Endothelial cell of umbilical vein (primary cell): ENCODE data around the gene SGCE. TPM values are rescaled to one million over a fixed set of nuclear protein-coding genes. Genes with fewer than 3 reads are reported as not detected.

Experiments used
- Bru-seq: library from RNA; stranded (reverse); fragments of 400-500 nt; gene quantifications from one replicate; lab custom pipeline; 2021; lab: Mats Ljungman, UMichigan
- BruChase-seq, 2 experiments: library from RNA; stranded (reverse); fragments of 400-500 nt; gene quantifications; one replicate each; lab custom pipeline; 2021; lab: Mats Ljungman, UMichigan
- BruUV-seq: library from RNA; stranded (reverse); fragments of 400-500 nt; replicated peaks from 2 replicates; lab custom pipeline; 2021; lab: Mats Ljungman, UMichigan
- CTCF ChIA-PET: fragments of 300-600, 350-600 bp; sonication (Branson Sonifier 250); formaldehyde crosslinking; loops from one replicate; lab custom pipeline; 2021; ENCODE audit warnings: antibody characterized with exemption, inconsistent platforms; lab: Charles Lee
- POLR2A ChIA-PET: fragments of 300-600, 350-600 bp; sonication (Branson Sonifier 250); formaldehyde crosslinking; loops from one replicate; lab custom pipeline; 2021; ENCODE audit warnings: antibody characterized with exemption, inconsistent platforms; lab: Charles Lee
- DNase-seq: peaks from one replicate; pipeline ENCODE4 v3.0.0-alpha.2; 2011; ENCODE audit warnings: low read depth, low spot score
- FAIRE-seq: peaks from 2 replicates; lab custom pipeline; 2011; peaks lifted over from hg19 to GRCh38; lab: Jason Lieb, UNC
- H2AFZ ChIP-seq: 2 replicates; pipeline ENCODE4 v1.6.0; 2012; ENCODE audit warnings: low read depth, low read length, control low read depth, inconsistent platforms
- H3K27ac ChIP-seq: 2 replicates; pipeline ENCODE4 v1.5.1; 2011; ENCODE audit warnings: low read depth, mild to moderate bottlenecking, control low read depth, low read length, moderate library complexity; ENCODE audit not compliant: insufficient read depth
- H3K27me3 ChIP-seq, 2 experiments: 2 replicates each; pipeline versions ENCODE4 v1.6.0 to v1.6.1; 2011; ENCODE audit warnings: low read length in 2 of 2, mixed read lengths in 1 of 2; ENCODE audit not compliant: control insufficient read depth in 2 of 2, insufficient read depth in 2 of 2
- H3K36me3 ChIP-seq, 2 experiments: 2 replicates in 1 of 2; 3 replicates in 1 of 2; pipeline ENCODE4 v1.5.1; 2011; ENCODE audit warnings: low read length in 2 of 2, mild to moderate bottlenecking in 1 of 2, moderate library complexity in 1 of 2; ENCODE audit not compliant: control insufficient read depth in 2 of 2, insufficient read depth in 2 of 2; ENCODE audit errors: extremely low read depth in 1 of 2
- H3K4me1 ChIP-seq: 3 replicates; pipeline ENCODE4 v1.5.1; 2011; ENCODE audit warnings: mild to moderate bottlenecking, low read length; ENCODE audit not compliant: control insufficient read depth, insufficient read depth; ENCODE audit errors: extremely low read depth
- H3K4me2 ChIP-seq: 2 replicates; pipeline ENCODE4 v1.6.1; 2011; ENCODE audit warnings: low read length, control low read depth, mixed read lengths; ENCODE audit not compliant: insufficient read depth
- H3K4me3 ChIP-seq, 3 experiments: fragments of 200-600 bp in 1 of 3; sonication (generic), shearing (Covaris generic) in 1 of 3; replicated peaks in 1 of 3; 2 replicates each; pipeline ENCODE4 v1.5.1; 2011 to 2016; ENCODE audit warnings: control low read depth in 3 of 3, low read length in 3 of 3, mild to moderate bottlenecking in 2 of 3, inconsistent platforms in 1 of 3, low read depth in 1 of 3, moderate library complexity in 1 of 3; ENCODE audit not compliant: insufficient read depth in 1 of 3
- H3K79me2 ChIP-seq: 2 replicates; pipeline ENCODE4 v1.6.0; 2012; ENCODE audit warnings: low read length, inconsistent platforms; ENCODE audit not compliant: control insufficient read depth, insufficient read depth
- H3K9ac ChIP-seq: replicated peaks from 2 replicates; pipeline ENCODE3; 2011; ENCODE audit warnings: low read length, control low read depth; ENCODE audit not compliant: insufficient read depth; ENCODE audit errors: extremely low read depth
- H3K9me1 ChIP-seq: replicated peaks from 3 replicates; pipeline ENCODE4 v1.6.0; 2011; ENCODE audit warnings: mild to moderate bottlenecking, low read length; ENCODE audit not compliant: control insufficient read depth, insufficient read depth; ENCODE audit errors: extremely low read depth
- H3K9me3 ChIP-seq: replicated peaks from 2 replicates; pipeline ENCODE4 v1.5.1; 2012; ENCODE audit warnings: low read length, inconsistent platforms; ENCODE audit not compliant: control insufficient read depth, insufficient read depth
- H4K20me1 ChIP-seq: replicated peaks from 2 replicates; pipeline ENCODE3; 2011; ENCODE audit warnings: mild to moderate bottlenecking, low read length; ENCODE audit not compliant: control insufficient read depth, insufficient read depth; ENCODE audit errors: extremely low read depth
- EZH2 ChIP-seq: IDR thresholded peaks from 2 replicates; pipeline ENCODE4 v1.6.1; 2012; ENCODE audit warnings: borderline replicate concordance, low read depth, mild to moderate bottlenecking, moderate library complexity, low read length, inconsistent platforms; ENCODE audit not compliant: severe bottlenecking
- FOS ChIP-seq: IDR thresholded peaks from 2 replicates; pipeline ENCODE4 v1.6.1; 2011; ENCODE audit warnings: mild to moderate bottlenecking, low read length, moderate library complexity, borderline replicate concordance; ENCODE audit not compliant: insufficient read depth
- GATA2 ChIP-seq: IDR thresholded peaks from 2 replicates; pipeline ENCODE4 v1.7.0; 2011; ENCODE audit warnings: low read depth, mild to moderate bottlenecking, moderate library complexity, mixed read lengths, low read length; ENCODE audit not compliant: insufficient read length, insufficient read depth
- JUN ChIP-seq: IDR thresholded peaks from 2 replicates; pipeline ENCODE4 v1.6.1; 2011; ENCODE audit warnings: borderline replicate concordance, low read depth; ENCODE audit not compliant: insufficient read length, insufficient read depth
- MYC ChIP-seq: IDR thresholded peaks from one replicate; pipeline ENCODE4 v1.6.1; 2011; ENCODE audit warnings: mild to moderate bottlenecking, low read depth, low read length
- POLR2A ChIP-seq: IDR thresholded peaks from 2 replicates; pipeline ENCODE4 v1.6.1; 2012; ENCODE audit warnings: low read depth, mild to moderate bottlenecking, control low read depth, low read length
- POLR2AphosphoS5 ChIP-seq: IDR thresholded peaks from 2 replicates; pipeline ENCODE4 v1.6.1; 2012; ENCODE audit warnings: low read depth, mild to moderate bottlenecking, control low read depth, low read length, moderate library complexity; ENCODE audit not compliant: insufficient read depth
- dilution Hi-C: fragments of 300-500 bp; cut with MboI; formaldehyde crosslinking; loops from one replicate; pipeline ENCODE4 v1.15.0; 2019; ENCODE audit warnings: low sequenced_read_pairs; ENCODE audit not compliant: extremely low pct_ligation_motif_present
- intact Hi-C: fragments of 100-400 bp; cut with micrococcal nuclease; formaldehyde crosslinking; loops from one replicate; pipeline ENCODE4 v1.10.0; 2022
- long read RNA-seq: library from polyadenylated mRNA; stranded (forward); transcript quantifications from one replicate; pipeline ENCODE4 v2.0.0, GENCODE V29; 2021
- polyA minus RNA-seq, 3 experiments: library from RNA; depleted of rRNA, polyadenylated mRNA; stranded (reverse); fragments of >200 nt; gene quantifications; 1 replicate in 1 of 3; 2 replicates in 2 of 3; pipeline ENCODE4 v1.2.3, GENCODE V29; 2011
- polyA plus RNA-seq, 4 experiments: library from polyadenylated mRNA; depleted of rRNA in 3 of 4; stranded (reverse) in 3 of 4; unstranded in 1 of 4; fragments of >200 nt; gene quantifications; 2 replicates each; pipeline versions ENCODE4 v1.2.1 to v1.2.3, GENCODE V29; 2011 to 2012; ENCODE audit warnings: missing spikeins in 1 of 4
- total RNA-seq: library from RNA; stranded (reverse); gene quantifications from 2 replicates; pipeline ENCODE4 v1.2.3, GENCODE V29; 2021
- TF ChIP-seq, protein P1 (sequence below), 2 donors: IDR thresholded peaks; 1 replicate in 1 of 2; 2 replicates in 1 of 2; pipeline ENCODE4 v1.5.1; 2011; ENCODE audit warnings: low read length in 2 of 2, mild to moderate bottlenecking in 2 of 2, moderate library complexity in 2 of 2, control low read depth in 1 of 2, inconsistent platforms in 1 of 2, low read depth in 1 of 2; ENCODE audit not compliant: insufficient read depth in 1 of 2; ENCODE audit errors: extremely low read depth in 1 of 2
- TF ChIP-seq, protein P2 (sequence below): IDR thresholded peaks from 2 replicates; pipeline ENCODE4 v1.6.1; 2011; ENCODE audit not compliant: insufficient read depth, insufficient read length

SGCE gene, protein sequence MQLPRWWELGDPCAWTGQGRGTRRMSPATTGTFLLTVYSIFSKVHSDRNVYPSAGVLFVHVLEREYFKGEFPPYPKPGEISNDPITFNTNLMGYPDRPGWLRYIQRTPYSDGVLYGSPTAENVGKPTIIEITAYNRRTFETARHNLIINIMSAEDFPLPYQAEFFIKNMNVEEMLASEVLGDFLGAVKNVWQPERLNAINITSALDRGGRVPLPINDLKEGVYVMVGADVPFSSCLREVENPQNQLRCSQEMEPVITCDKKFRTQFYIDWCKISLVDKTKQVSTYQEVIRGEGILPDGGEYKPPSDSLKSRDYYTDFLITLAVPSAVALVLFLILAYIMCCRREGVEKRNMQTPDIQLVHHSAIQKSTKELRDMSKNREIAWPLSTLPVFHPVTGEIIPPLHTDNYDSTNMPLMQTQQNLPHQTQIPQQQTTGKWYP
- total RNA-seq = 53.3 and 57.7 TPM in 2 replicates
- 37.3 and 46.8 TPM in 2 replicates for polyA plus RNA-seq
- polyA plus RNA-seq (2011; cell fraction: cytosol; rRNA removed) = 44.6 and 50.3 TPM in 2 replicates
- 58.1 and 61.0 TPM in 2 replicates for polyA plus RNA-seq (2011; cell fraction: nucleus; rRNA removed)
- polyA plus RNA-seq (2012) = 30.9 and 33.5 TPM in 2 replicates
- 49.8 and 73.8 TPM in 2 replicates for polyA minus RNA-seq
- polyA minus RNA-seq (2011; cell fraction: cytosol; rRNA and poly(A)+ RNA removed) = 12.0 TPM
- polyA minus RNA-seq (2011; cell fraction: nucleus; rRNA and poly(A)+ RNA removed) = 86.0 and 103 TPM in 2 replicates
- Bru-seq, nascent RNA = percentile 78 among the genes with signal in this experiment
- BruChase-seq, experiment 1, labeled RNA remaining after a 6-hour chase = percentile 64 among the genes with signal in this experiment
- percentile 73 among the genes with signal in this experiment for BruChase-seq, experiment 2, labeled RNA remaining after a 2-hour chase
- long read RNA-seq, transcript SGCE-299 (11 exons, 1,614 nt) = major isoform, 74 of 160 reads
- long read RNA-seq, transcript SGCE-207 (10 exons, 1,672 nt) = minor isoform, 35 of 160 reads
- long read RNA-seq, transcript SGCE-205 (10 exons, 1,532 nt) = minor isoform, 8 of 160 reads
- long read RNA-seq, partial matches to known transcripts = 15 of 160 reads
- long read RNA-seq, other reads (novel, unspliced or antisense) = 16 of 160 reads

DNA sequence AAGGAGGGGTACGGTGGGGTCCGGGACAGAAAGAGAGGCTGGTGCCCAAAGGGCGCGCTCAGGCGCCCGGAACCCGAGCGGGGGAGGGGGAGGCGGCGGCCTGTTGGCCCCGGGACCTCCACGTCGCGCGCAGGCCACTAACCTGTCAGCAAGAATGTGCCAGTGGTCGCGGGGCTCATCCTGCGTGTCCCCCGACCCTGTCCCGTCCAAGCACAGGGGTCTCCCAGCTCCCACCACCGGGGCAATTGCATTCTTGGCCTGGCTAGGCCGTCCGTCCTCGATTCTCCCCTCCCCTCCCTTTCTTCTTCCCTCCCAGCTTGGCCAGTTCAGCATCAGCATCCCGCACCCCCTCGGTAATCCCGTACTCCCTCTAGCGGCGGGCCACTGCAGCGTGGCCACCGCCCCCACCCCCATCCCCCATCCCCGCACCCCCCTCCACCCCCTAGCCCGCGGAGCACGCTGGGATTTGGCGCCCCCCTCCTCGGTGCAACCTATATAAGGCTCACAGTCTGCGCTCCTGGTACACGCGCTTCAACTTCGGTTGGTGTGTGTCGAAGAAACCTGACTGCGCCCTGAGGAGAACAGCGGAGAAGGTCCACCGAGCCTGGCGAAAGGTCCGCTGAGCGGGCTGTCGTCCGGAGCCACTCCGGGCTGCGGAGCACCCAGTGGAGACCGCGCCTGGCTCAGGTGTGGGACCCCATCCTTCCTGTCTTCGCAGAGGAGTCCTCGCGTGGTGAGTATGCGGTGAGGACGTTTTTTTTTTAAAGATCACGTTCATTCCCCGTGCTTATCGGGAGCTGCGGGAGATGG lies at the start of gene SGCE:
Gene SGCE (minus strand): TSS at position 286 of the 810 bp plus-strand sequence. CDS start 35 bp downstream, at position 251.
- no peak for TF ChIP-seq POLR2AphosphoS5
- TF ChIP-seq, protein P1, sequence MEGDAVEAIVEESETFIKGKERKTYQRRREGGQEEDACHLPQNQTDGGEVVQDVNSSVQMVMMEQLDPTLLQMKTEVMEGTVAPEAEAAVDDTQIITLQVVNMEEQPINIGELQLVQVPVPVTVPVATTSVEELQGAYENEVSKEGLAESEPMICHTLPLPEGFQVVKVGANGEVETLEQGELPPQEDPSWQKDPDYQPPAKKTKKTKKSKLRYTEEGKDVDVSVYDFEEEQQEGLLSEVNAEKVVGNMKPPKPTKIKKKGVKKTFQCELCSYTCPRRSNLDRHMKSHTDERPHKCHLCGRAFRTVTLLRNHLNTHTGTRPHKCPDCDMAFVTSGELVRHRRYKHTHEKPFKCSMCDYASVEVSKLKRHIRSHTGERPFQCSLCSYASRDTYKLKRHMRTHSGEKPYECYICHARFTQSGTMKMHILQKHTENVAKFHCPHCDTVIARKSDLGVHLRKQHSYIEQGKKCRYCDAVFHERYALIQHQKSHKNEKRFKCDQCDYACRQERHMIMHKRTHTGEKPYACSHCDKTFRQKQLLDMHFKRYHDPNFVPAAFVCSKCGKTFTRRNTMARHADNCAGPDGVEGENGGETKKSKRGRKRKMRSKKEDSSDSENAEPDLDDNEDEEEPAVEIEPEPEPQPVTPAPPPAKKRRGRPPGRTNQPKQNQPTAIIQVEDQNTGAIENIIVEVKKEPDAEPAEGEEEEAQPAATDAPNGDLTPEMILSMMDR (IDR thresholded peaks at IDR 0.05; ENCODE audit: extremely low read depth in 1 of 2, insufficient read depth in 1 of 2, low read depth in 1 of 2, low read length in 2 of 2) = peak; percentile 17 to 70
- no peak for TF ChIP-seq EZH2
- TF ChIP-seq JUN = no peak
- no peak for TF ChIP-seq GATA2
- no peak for TF ChIP-seq POLR2A
- no peak for TF ChIP-seq FOS
- TF ChIP-seq MYC = no peak
- TF ChIP-seq, protein P2, sequence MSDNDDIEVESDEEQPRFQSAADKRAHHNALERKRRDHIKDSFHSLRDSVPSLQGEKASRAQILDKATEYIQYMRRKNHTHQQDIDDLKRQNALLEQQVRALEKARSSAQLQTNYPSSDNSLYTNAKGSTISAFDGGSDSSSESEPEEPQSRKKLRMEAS = peak; percentile 8
- Histone ChIP-seq H3K9me1 (no peaks in the 10 kb centered on the region), H3K4me2 (peak within 1 kb of the TSS; percentile 98), H3K4me1 (peaks cover 20% of the 10 kb centered on the region), H3K79me2 (peaks cover 2% of the 10 kb centered on the region), H3K36me3 (no peaks in the 10 kb centered on the region), H3K9me3 (no peaks in the 10 kb centered on the region), H2AFZ (peak within 1 kb of the TSS; percentile 78), H4K20me1 (no peaks in the 10 kb centered on the region), H3K9ac (peak within 1 kb of the TSS; percentile 91), H3K27ac (peak within 1 kb of the TSS; percentile 27), H3K4me3 (peak within 1 kb of the TSS; percentile 70 to 98 (median 86)), H3K27me3 (no peaks in the 10 kb centered on the region)
- dilution Hi-C loops (no loop called here), intact Hi-C loops (loop anchor here (1.0 to 5.0 kb wide), 10 partner anchors 24 to 821 kb away; partner anchors contain the start of gene PPP1R9A)
- peak; percentile 65 for DNase-seq
- POLR2A ChIA-PET = no interaction called here
- CTCF ChIA-PET = interaction anchor here (0.7 to 3.5 kb wide), 21 partner anchors 11 to 822 kb away, joined by 3 to 76 read pairs (median 5); no protein-coding TSS in a partner anchor
- no peak for FAIRE-seq
- BruUV-seq = TSS peak; percentile 75
